HG03439 (cell line): ENCODE measurements around the gene UBC.
A peak's percentile ranks its signal among the peaks of the same experiment; 100 is the strongest.
"Not testable (repeated sequence)": the region's sequence is repeated elsewhere in the genome, so short reads cannot be mapped to it uniquely, and the experiment has no call there.

ENCODE experiments used
- ATAC-seq: cut with Tn5 transposase; IDR thresholded peaks from one replicate; pipeline ENCODE4 v1.9.1; 2021; ENCODE audit warnings: mild to moderate bottlenecking, moderate library complexity; ENCODE audit not compliant: unreplicated experiment

UBC gene

DNA sequence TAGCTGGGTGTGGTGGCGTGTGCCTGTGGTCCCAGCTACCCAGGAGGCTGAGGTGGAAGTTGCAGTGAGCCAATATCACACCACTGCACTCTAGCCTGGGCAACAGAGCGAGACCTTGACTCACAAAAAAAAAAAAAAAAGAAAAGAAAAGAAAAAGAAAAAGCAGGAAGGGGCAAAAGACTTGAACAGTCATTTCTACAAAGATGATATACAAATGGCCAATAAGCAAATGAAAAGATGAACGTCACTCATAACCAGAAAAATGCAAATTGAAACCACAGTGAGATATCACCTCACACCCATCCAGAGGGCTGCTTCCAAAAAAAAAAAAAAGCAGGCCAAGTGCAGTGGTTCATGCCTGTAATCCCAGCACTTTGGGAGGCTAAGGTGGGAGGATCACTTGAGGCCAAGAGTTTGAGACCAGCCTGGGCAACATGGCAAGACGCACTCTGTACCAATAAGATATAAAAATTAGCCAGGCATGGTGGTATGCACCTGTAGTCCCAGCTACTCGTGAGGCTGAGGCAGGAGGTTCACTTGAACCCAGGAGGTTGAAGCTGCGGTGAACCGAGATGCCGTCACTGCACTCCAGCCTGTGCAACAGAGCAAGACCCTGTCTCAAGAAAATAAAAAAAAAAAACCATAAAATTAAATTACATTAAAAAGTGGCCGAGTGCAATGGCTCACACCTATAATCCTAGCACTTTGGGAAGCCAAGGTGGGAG lies 20.5 kb downstream of the UBC start:
- peak; percentile 69 for ATAC-seq

DNA sequence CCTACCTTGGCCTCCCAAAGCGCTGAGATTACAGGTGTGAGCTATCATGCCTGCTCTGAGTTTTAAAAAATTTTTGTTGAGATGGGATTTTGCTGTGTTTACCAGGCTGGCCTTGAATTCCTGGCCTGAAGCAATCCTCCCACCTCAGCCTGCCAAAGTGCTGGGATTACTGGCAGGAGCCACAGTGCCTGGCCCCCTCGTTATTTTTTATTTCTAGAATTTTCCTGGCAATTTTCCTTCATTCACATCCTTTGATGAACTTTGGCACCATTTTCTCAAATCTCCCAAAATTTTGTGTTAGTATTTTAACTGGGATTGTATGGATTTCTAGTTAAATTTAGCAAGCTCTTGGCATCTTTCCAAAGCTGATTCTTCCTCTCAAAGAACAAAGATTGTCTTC lies 26.2 kb downstream of the UBC start:
- ATAC-seq: no peak

DNA sequence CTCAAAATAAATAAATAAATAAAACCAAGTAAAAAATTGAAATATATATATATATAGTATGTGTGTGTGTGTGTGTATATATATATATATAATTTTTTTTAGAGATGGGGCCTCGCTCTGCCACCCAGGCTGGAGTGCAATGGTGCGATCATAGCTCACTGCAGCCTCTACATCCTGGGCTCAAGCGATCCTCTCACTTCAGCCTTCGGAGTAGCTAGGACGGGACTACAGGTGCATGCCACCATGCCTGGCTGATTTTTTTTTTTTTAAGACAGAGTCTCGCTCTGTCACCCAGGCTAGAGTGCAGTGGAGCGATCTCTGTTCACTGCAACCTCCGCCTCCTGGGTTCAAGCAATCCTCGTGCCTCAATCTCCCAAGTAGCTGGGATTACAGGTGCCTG lies 26.7 kb downstream of the UBC start:
- not testable (repeated sequence) for ATAC-seq

GRCh38 chr12:124884587-124885438 lies 29.6 kb downstream of the UBC start:
- ATAC-seq: peak; percentile 73

DNA sequence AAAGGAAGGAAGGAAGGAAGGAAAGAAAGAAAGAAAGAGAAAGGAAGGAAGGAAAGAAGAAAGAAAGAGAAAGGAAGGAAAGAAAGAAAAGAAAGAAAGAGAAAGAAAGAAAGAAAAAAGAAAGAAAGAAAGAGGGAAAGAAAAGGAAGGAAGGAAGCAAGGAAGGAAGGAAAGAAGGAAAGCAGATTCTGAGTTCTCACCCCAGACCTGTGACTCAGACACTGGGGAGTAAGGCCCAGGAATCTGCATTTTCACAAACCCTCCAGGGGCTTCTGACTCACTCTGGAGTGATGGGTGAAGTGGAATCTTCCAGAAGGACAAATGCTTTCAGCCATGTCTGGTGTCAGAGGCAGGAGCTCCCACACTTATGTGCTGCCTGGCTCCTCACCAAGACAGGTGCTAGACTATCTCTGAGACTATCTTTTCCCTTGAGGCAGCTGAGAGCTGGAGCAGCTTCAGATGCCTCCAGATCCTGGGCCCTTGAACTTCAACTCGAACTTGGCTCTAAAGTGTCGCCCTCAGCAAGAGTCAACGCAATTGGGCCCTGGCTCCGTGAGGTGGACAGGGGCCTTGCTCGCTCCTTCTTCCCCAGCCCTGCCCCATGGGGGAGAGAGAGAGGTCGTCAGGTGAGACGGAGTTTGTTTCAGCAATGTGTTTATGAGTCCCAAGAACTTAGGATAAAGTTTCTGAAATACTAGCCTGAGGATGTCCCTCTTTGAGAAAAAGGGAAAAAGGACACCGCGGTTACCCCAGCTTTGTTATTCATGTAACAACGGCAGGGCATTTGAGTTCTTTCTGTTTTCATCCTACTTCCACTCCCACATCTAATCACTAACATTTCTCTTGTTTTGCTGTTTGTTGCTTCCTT lies 31.0 kb downstream of the UBC start:
- ATAC-seq: no peak

- ATAC-seq: no peak
Measured at GRCh38 chr12:124881123-124881522, 33.3 kb downstream of the UBC start.

GRCh38 chr12:124880335-124880734 lies 34.1 kb downstream of the UBC start:
- ATAC-seq: not testable (repeated sequence)

GRCh38 chr12:124878795-124879516 lies 35.5 kb downstream of the UBC start:
- no peak for ATAC-seq

GRCh38 chr12:124877423-124877822 lies 37.0 kb downstream of the UBC start:
- no peak for ATAC-seq

DNA sequence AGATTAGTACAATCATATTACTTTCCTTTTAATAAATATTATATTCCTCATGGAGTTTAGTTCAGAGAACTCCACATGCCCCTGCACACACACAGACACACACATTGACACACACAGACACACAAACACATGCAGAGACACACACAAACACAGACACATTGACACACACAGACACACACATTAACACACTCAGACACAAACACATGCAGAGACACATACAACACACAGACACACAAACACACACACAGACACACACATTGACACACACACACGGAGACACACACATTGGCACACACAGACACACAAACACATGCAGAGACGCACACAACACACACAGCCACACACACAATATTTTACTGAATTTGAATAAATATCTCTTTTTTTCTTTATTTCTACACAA lies 38.3 kb downstream of the UBC start:
- no peak for ATAC-seq

GRCh38 chr12:124875803-124876132 lies 38.7 kb downstream of the UBC start:
- ATAC-seq: no peak

- ATAC-seq: no peak
Measured at GRCh38 chr12:124874988-124875802, 39.3 kb downstream of the UBC start.

DNA sequence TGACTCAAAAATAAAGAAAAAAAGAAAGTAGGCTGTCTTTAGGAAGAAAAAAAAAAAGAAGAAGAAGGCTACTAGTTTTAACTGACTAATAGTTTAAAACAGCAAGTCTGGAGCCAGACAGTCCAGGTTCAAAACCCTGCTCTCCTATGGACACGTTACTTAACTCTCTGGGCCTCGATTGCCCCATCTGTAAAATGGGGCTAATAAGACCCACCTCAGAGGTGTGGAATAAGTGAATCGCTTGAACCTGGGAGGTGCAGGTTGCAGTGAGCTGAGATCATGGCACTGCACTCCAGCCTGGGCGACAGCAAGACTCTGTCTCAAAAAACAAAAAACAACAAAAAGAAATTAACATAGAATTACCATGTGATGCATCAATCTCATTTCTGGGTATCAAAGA lies 40.3 kb downstream of the UBC start:
- ATAC-seq: no peak

DNA sequence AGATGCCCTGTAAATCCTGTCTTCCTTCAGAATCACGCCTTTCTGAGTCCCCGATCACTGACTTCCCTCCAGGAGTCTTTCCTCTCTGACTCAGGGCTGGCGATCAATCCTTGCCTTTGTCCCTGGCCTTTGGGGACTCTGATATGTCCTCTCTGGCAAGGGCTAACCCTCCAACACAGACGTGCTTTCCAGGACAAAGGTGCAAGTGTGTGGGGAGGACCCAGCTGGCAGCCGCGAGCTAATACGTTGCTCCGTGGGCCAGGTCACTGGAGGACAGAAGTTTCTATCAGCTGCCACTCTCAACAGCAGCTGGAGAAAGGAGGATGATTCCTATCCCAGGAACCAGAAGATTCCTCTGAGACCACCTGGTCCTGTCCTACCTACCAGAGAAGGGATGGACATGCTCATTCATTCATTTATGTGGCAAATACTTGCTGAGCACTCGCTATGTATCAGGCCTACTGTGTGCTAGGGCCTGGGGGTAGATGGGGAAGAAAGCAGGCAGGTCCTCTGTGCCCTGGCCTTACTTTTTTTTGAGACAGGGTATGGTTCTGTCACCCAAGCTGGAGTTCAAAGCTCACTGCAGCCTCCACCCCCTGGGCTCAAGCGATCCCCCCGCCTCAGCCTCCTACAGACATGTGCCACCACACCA lies 42.3 kb downstream of the UBC start:
- no peak for ATAC-seq

DNA sequence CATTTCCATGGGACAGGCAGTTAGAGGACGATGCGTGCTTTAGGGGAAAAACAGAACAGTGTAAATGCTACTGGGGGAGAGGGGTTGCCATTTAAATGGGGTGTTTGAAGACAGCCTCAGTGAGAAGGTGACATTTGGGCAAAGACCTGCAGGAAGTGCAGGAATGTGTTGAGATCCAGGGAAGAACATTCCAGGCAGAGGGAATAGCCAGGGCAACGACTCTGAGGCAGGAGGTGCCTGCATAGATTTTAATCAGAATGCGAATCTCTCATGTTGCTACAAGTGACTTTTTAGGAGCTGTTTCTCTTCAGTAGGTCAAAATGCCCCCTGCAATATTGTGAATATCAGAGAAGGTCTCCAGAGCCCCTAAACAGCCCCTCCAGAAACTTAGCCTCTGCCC lies 43.2 kb downstream of the UBC start:
- no peak for ATAC-seq

DNA sequence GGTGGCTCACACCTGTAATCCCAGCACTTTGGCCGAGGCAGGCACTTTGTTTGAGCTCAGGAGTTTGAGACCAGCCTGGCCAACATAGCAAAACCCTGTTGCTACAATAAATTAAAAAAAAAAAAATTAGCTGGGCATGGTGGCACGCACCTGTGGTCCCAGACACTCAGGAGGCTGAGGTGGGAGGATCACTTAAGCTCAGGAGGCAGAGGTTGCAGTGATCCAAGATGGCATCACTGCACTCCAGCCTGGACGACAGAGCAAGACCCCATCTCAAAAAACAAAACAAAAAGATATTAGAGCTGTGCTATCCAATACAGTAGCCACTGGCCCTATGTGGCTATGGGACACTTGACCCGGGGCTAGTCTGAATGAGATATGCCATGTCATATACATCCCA lies 43.9 kb downstream of the UBC start:
- no peak for ATAC-seq

DNA sequence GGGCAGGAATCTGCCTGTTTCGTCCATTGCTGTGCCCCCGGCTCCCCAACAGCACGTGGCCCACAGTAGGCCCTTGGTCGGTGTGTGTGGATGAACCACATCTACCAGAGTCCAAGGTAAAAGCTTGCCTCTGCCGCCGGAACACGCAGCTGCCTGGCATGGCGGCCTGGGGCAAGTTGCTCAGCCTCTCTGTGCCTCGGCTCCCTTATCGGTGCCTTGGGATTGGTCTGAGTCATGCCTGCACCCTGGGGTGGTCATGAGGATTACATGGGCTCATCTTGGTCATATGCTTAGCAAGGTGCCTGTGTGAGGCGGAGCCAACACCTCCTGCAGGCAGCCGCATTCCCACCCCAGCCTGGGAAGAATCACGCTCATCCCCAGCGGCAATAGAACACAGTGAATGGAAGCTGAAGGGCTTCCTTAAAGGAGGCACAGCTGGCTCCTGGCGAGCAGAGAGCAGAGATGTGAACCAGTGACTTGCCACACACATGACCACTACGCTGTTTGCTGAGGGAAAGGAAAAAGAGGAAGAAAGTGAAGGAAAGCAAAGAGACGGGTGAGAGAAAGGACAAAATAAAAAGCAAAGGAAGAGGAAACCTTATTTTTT lies 45.3 kb downstream of the UBC start:
- no peak for ATAC-seq

DNA sequence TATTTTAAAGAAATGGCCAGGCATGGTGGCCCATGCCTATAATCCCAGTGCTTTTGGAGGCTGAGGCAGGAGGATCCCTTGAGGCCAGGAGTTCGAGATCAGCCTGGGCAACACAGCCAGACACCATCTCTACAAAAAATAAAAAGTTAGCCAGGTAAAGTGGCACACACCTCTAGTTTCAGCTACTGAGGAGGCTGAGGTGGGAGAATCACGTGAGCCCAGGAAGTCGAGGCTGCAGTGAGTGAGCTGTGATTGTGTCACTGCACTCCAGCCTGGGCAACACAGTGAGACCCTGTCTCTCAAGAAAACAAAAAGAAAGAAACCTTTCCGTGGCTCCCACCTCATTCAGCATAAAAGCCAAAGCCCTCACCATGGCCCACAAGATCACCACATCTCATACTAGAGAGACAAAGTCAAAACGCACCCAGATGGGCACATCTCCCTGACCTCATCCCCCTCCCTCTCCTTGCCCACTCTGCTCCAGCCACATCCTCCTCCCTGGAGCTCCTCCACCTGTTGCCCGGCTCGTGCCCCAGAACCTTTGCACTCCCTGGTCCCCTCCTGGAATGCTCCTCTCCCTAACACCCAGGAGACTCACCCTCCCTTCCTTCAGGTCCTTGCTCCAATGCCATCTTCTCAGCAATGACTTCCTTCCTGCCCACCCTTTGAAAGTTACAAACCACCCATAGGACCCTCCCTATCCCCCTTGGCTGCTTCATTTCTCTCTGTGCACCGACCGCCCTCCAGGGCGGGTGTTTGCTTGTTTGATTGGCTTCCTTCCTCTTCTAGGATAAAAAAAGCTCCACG lies 46.0 kb downstream of the UBC start:
- ATAC-seq: no peak
